GM10248 (cell line): Measurements from ENCODE around the gene ZDHHC11B.
"Not testable (repeated sequence)": the region's sequence is repeated elsewhere in the genome, so short reads cannot be mapped to it uniquely, and the experiment has no call there.

Experiments
- CTCF ChIA-PET: fragments of 300-600 bp; sonication (Branson Sonifier 250); formaldehyde crosslinking; extraction: SDS; loops from one replicate; lab custom pipeline; 2021; ENCODE audit warnings: antibody characterized with exemption; lab: Yijun Ruan, JAX
- POLR2A ChIA-PET: fragments of 350-650 bp; sonication (Branson Sonifier 250); formaldehyde crosslinking; extraction: SDS; loops from one replicate; lab custom pipeline; 2020; ENCODE audit warnings: antibody characterized with exemption; lab: Yijun Ruan, JAX
- DNase-seq: peaks from one replicate; pipeline ENCODE4 v3.0.0; 2012; ENCODE audit errors: extremely low spot score
- CTCF ChIP-seq: IDR thresholded peaks from 2 replicates; pipeline ENCODE4 v1.5.1; 2012; ENCODE audit warnings: mild to moderate bottlenecking, low read depth; ENCODE audit errors: extremely low read depth, missing control alignments, control extremely low read depth

Gene ZDHHC11B

GRCh38 chr5:683551-684481 lies 100.7 kb downstream of the ZDHHC11B start:
- ChIA-PET POLR2A (no interaction called here), CTCF (no interaction called here)
- no peak for TF ChIP-seq CTCF
- no peak for DNase-seq

GRCh38 chr5:682651-683358 lies 101.7 kb downstream of the ZDHHC11B start:
- POLR2A ChIA-PET, DNase-seq, CTCF ChIA-PET: not testable (repeated sequence)

GRCh38 chr5:682216-682615 lies 102.3 kb downstream of the ZDHHC11B start:
- POLR2A ChIA-PET, CTCF ChIA-PET, DNase-seq: not testable (repeated sequence)

GRCh38 chr5:681317-682191 lies 103.0 kb downstream of the ZDHHC11B start:
- CTCF ChIA-PET, DNase-seq, POLR2A ChIA-PET: not testable (repeated sequence)

DNA sequence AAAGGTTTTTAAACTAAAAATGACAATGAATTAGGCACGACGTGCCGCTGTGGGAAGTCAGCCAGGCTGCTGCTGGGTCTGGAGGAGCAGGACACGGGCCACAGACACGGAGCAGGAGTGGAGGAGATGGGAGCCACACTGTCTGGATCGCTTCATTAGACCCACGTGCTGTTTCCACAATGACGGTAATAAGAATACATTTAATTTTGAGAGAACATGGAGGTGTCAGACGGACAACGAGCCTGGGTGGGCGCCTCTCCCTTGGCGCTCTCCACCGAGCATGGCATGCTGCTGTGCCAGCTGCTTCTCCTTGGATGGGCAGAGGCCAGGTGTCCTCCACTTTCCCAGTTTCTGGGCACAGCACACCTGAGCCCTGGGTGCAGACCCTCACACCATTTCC lies 103.7 kb downstream of the ZDHHC11B start:
- CTCF ChIA-PET, DNase-seq, POLR2A ChIA-PET: not testable (repeated sequence)

DNA sequence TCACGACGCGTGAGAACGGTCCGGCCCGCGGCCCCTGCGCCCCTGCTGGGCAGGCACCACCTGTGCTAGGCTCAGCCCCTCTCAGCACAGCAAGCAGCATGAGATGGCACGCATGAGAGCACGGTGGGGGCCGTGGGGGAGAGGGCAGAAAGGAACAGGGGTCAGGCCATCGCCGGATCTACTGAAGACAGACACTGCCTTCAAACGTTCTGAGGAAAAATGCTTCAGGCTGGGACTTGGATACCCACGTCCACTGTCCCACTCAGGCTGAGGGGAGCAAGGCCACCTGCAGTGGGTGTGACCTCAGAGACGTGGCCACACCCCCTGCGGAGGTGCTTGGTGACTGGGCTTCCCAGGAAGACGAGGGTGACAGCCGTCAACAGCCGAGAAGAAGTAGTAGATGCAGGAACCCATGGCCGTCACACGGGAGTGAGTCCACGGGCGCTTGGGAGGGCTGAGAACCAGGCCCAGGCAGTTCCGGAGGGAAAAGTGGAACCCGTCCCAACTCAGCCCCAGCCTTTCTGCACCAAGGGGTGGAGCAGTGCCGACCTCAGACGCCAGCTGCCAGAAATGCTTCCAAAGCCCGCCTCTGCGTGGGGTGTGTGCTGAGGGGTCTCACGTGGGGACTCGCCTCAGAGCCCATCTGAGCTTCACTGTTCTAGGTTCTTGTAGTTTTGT lies 104.3 kb downstream of the ZDHHC11B start:
- POLR2A ChIA-PET, DNase-seq, CTCF ChIA-PET: not testable (repeated sequence)

DNA sequence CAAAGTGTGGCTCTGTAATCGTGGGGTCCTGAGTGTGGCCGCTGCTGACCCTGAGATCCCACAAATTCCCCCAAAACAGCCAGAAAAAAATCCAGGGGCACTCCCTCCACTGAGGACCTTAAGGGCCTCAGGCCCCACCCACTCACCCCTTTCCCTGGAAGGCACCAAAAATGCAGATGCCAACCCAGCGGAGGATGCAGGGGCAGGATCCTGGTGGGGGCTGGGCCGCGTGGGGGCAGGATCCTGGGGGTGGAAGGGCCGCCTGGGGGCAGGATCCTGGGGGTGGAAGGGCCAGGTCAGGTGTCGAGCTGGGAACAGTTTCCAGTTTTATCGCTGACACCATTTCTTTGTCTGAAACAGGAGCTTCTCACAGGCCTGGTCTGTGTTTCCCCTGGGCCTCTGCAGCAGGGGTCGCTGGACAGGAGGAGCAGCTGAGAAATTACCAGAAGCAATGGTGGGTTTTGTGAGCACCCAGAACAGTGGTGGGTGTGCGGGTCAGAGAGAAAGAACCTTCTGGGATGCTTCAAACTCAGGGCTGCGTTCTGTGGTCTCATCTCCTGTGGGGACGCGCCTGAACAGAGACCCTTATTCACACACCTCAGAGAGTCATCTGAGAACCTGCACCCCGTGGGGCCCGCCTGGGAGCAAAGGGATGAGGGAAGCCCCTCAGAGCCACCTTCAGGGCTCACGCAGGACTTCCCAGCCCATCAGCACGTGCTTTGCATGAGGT lies 105.2 kb downstream of the ZDHHC11B start:
- POLR2A ChIA-PET, CTCF ChIA-PET, DNase-seq: not testable (repeated sequence)

GRCh38 chr5:678521-678920 lies 106.0 kb downstream of the ZDHHC11B start:
- POLR2A ChIA-PET, DNase-seq, CTCF ChIA-PET: not testable (repeated sequence)

DNA sequence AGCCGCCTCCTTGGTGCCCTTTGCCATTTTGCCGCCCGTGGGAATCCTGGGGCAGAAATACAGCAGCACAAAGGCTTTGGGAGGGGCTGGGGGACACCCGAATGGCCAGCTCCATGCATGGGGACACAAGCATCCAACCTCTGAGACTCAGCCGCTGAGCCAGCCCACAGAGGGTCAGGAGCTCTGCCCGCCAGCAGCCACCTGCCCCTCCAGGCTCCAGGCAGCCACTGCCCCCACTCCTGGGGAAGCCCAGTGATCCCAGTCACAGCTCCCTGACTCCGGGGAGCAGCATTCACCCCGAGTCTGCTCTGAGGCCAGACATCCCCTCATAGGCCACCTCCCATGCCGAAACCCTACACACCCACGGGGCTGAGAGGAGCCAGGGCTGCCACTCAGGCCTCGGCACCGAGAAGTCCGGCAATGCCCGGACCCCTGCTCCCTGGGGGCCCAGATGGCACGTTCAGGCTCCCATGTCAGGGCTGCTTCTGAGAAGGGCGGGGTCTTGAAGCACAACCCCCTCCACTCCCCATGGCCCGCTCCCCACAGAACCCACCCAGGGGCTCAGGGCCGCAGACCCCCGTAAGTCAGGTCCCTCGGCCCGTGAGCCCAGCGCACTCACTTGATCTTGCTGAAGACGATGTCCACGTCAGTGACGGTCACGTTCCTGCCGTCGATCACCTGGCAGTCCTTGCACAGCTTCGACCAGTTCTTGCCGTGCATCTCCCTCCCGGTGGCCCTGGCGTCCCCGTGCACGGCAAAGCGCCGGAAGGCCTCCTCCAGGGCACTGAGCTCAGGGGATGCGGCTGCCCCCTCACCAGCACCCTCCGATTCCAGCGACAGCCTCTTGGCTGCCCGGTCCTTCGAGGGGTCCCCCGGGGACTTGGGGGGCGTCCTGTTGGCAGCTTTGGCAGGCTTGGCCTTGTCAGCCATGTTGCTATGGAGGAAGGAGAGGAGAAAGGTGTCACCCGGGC lies 107.1 kb downstream of the ZDHHC11B start:
- CTCF ChIA-PET = no interaction called here
- TF ChIP-seq CTCF = no peak
- DNase-seq = no peak
- POLR2A ChIA-PET = no interaction called here
